ENCODE results near the gene NUPR1. TPM values are rescaled to one million over a fixed set of nuclear protein-coding genes. Genes with fewer than 3 reads are reported as not detected.

Gene NUPR1
- polyA plus RNA-seq, 1 of the 3 experiments (the other 2 are of a cell fraction), result 0.61 TPM

DNA sequence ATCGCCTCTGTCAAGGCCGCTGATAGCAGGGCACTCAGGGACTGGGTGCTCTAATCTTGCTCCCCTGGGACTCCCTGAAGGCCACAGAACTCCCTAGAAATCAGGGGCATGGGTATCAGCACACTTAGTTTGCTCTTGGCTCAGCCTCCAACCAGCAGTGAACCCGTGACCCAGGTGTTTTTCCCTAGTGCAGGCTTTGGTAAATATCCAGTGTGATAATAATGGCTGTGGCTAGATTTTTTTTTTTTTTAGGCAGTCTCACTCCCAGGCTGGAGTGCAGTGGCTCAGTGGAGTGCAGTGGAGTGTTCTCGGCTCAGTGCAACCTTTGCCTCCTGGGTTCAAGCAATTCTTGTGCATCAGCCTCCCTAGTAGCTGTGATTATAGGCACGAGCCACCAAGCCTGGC is 10.3 kb downstream of the NUPR1 start:
- H3K27ac ChIP-seq (ENCODE audit: low read depth in 2 of 2, low read length in 1 of 2), result no peak overlapping the region
- H3K27me3 ChIP-seq (ENCODE audit: insufficient read depth), result no peaks in the 10 kb centered on the region
- no peak overlapping the region for H2AFZ ChIP-seq (ENCODE audit: low read depth)
- H3K36me3 ChIP-seq (replicated peaks in 1 of 2; ENCODE audit: control insufficient read depth in 1 of 2, insufficient read depth in 2 of 2, low read length in 1 of 2), result no peaks in the 10 kb centered on the region
- H3K4me1 ChIP-seq (ENCODE audit: control insufficient read depth in 1 of 2, insufficient read depth in 2 of 2, low read depth in 1 of 2, low read length in 1 of 2), result no peaks in the 10 kb centered on the region
- no peaks in the 10 kb centered on the region for H3K79me2 ChIP-seq (ENCODE audit: insufficient read depth)
- no peak overlapping the region for H3K4me3 ChIP-seq (ENCODE audit: low read depth in 2 of 2, low read length in 1 of 2)
- CTCF ChIA-PET, result no interaction called here
- POLR2A ChIA-PET, result no interaction called here
- H4K20me1 ChIP-seq (ENCODE audit: insufficient read depth), result no peaks in the 10 kb centered on the region
- H3F3A ChIP-seq (replicated peaks; ENCODE audit: insufficient read depth), result no peaks in the 10 kb centered on the region
- H3K9ac ChIP-seq, result no peak overlapping the region
- H3K9me3 ChIP-seq, result no peaks in the 10 kb centered on the region
- DNase-seq, result no peak
- TF ChIP-seq MAX (IDR thresholded peaks at IDR 0.05; ENCODE audit: low read depth) (no peak), SMC3 (IDR thresholded peaks at IDR 0.05; ENCODE audit: low read depth, low read length) (no peak), EP300 (IDR thresholded peaks at IDR 0.05; ENCODE audit: borderline replicate concordance in 1 of 2, low read depth in 1 of 2, low read length in 1 of 2) (no peak), MEF2A (IDR thresholded peaks at IDR 0.05; ENCODE audit: borderline replicate concordance, low read depth) (no peak), NRF1 (IDR thresholded peaks at IDR 0.05; ENCODE audit: low read depth, low read length) (no peak), MXI1 (IDR thresholded peaks at IDR 0.05; ENCODE audit: low read depth, low read length) (no peak), GABPA (IDR thresholded peaks at IDR 0.05; ENCODE audit: low read depth) (no peak), YY1 (IDR thresholded peaks at IDR 0.05; ENCODE audit: low read depth) (no peak), SIN3A (IDR thresholded peaks at IDR 0.05; ENCODE audit: borderline replicate concordance, low read depth, low read length) (no peak), USF2 (IDR thresholded peaks at IDR 0.05; ENCODE audit: borderline replicate concordance, low read depth, low read length) (no peak), POLR2AphosphoS5 (IDR thresholded peaks at IDR 0.05; ENCODE audit: low read depth, low read length) (no peak)
- TF ChIP-seq, protein P1, sequence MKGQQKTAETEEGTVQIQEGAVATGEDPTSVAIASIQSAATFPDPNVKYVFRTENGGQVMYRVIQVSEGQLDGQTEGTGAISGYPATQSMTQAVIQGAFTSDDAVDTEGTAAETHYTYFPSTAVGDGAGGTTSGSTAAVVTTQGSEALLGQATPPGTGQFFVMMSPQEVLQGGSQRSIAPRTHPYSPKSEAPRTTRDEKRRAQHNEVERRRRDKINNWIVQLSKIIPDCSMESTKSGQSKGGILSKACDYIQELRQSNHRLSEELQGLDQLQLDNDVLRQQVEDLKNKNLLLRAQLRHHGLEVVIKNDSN (IDR thresholded peaks at IDR 0.05; ENCODE audit: borderline replicate concordance, low read depth), result no peak
- TF ChIP-seq, protein P2, sequence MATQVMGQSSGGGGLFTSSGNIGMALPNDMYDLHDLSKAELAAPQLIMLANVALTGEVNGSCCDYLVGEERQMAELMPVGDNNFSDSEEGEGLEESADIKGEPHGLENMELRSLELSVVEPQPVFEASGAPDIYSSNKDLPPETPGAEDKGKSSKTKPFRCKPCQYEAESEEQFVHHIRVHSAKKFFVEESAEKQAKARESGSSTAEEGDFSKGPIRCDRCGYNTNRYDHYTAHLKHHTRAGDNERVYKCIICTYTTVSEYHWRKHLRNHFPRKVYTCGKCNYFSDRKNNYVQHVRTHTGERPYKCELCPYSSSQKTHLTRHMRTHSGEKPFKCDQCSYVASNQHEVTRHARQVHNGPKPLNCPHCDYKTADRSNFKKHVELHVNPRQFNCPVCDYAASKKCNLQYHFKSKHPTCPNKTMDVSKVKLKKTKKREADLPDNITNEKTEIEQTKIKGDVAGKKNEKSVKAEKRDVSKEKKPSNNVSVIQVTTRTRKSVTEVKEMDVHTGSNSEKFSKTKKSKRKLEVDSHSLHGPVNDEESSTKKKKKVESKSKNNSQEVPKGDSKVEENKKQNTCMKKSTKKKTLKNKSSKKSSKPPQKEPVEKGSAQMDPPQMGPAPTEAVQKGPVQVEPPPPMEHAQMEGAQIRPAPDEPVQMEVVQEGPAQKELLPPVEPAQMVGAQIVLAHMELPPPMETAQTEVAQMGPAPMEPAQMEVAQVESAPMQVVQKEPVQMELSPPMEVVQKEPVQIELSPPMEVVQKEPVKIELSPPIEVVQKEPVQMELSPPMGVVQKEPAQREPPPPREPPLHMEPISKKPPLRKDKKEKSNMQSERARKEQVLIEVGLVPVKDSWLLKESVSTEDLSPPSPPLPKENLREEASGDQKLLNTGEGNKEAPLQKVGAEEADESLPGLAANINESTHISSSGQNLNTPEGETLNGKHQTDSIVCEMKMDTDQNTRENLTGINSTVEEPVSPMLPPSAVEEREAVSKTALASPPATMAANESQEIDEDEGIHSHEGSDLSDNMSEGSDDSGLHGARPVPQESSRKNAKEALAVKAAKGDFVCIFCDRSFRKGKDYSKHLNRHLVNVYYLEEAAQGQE (IDR thresholded peaks at IDR 0.05; ENCODE audit: low read depth, low read length), result no peak
- no peaks in the 10 kb centered on the region for H3K9me2 ChIP-seq
- no peak overlapping the region for H3K4me2 ChIP-seq
- 74% methylated on average over 3 of the region's 5 CpGs for WGBS (ENCODE audit: low lambda C conversion rate)

All from SK-N-SH (cell line).